Chondrocyte (in vitro differentiated cells): ENCODE measurements around the gene CCDC6. TPM values are rescaled to one million over a fixed set of nuclear protein-coding genes. Genes with fewer than 3 reads are reported as not detected.

Experiments
- DNase-seq: peaks from one replicate; pipeline ENCODE4 v3.0.0; 2021; ENCODE audit warnings: mixed read lengths, low spot score
- H3K27ac Mint-ChIP-seq: one replicate; pipeline ENCODE4 v1.8.0; 2021; ENCODE audit warnings: mild to moderate bottlenecking, moderate library complexity, mixed read lengths; ENCODE audit not compliant: unreplicated experiment
- H3K27me3 Mint-ChIP-seq: 2 replicates; pipeline ENCODE4 v1.8.0; 2021; ENCODE audit warnings: low read depth, mixed read lengths
- H3K36me3 Mint-ChIP-seq: 2 replicates; pipeline ENCODE4 v1.8.0; 2021; ENCODE audit warnings: low read depth, mixed read lengths
- H3K4me1 Mint-ChIP-seq: 2 replicates; pipeline ENCODE4 v1.8.0; 2021; ENCODE audit warnings: low read depth, mild to moderate bottlenecking, mixed read lengths
- H3K4me3 Mint-ChIP-seq: one replicate; pipeline ENCODE4 v1.8.0; 2021; ENCODE audit warnings: mild to moderate bottlenecking, moderate library complexity, mixed read lengths; ENCODE audit not compliant: unreplicated experiment
- H3K9me3 Mint-ChIP-seq: 2 replicates; pipeline ENCODE4 v1.8.0; 2021; ENCODE audit warnings: low read depth, mixed read lengths
- CTCF ChIP-seq: fragments of 200-600 bp; sonication (generic); IDR thresholded peaks from 2 replicates; pipeline ENCODE4 v1.5.0; 2021; ENCODE audit warnings: antibody characterized with exemption, mild to moderate bottlenecking, moderate library complexity
- total RNA-seq: library from RNA; stranded (reverse); gene quantifications from 3 replicates; pipeline ENCODE4 v1.2.1, GENCODE V29; 2021

CCDC6 gene
- total RNA-seq, 1 donor from 2014 or later, result 59.3 TPM

- H3K27me3 Mint-ChIP-seq, result no peaks in the 10 kb centered on the region
- DNase-seq, result no peak
- H3K27ac Mint-ChIP-seq, result no peak overlapping the region
- no peaks in the 10 kb centered on the region for H3K9me3 Mint-ChIP-seq
- peaks cover 22% of the 10 kb centered on the region for H3K4me1 Mint-ChIP-seq
- H3K4me3 Mint-ChIP-seq, result no peak overlapping the region
- no peaks in the 10 kb centered on the region for H3K36me3 Mint-ChIP-seq
- no peak for TF ChIP-seq CTCF
These were observed 26.2 kb downstream of the CCDC6 start for GRCh38 chr10:59880019-59880717.

- DNase-seq, result no peak
- H3K4me3 Mint-ChIP-seq, result no peak overlapping the region
- no peaks in the 10 kb centered on the region for H3K27me3 Mint-ChIP-seq
- no peaks in the 10 kb centered on the region for H3K36me3 Mint-ChIP-seq
- no peak for TF ChIP-seq CTCF
- no peak overlapping the region for H3K27ac Mint-ChIP-seq
- peaks cover 26% of the 10 kb centered on the region for H3K4me1 Mint-ChIP-seq
- H3K9me3 Mint-ChIP-seq, result no peaks in the 10 kb centered on the region
These were observed 26.9 kb downstream of the CCDC6 start for GRCh38 chr10:59879363-59879913.

- no peak for TF ChIP-seq CTCF
- peaks cover 31% of the 10 kb centered on the region for H3K4me1 Mint-ChIP-seq
- no peak for DNase-seq
- no peaks in the 10 kb centered on the region for H3K36me3 Mint-ChIP-seq
- no peak overlapping the region for H3K4me3 Mint-ChIP-seq
- H3K9me3 Mint-ChIP-seq, result no peaks in the 10 kb centered on the region
- H3K27ac Mint-ChIP-seq, result no peak overlapping the region
- no peaks in the 10 kb centered on the region for H3K27me3 Mint-ChIP-seq
These were observed 27.4 kb downstream of the CCDC6 start for GRCh38 chr10:59878915-59879314.

- no peaks in the 10 kb centered on the region for H3K27me3 Mint-ChIP-seq
- peak overlapping the region; percentile 28 for H3K27ac Mint-ChIP-seq
- no peaks in the 10 kb centered on the region for H3K36me3 Mint-ChIP-seq
- no peaks in the 10 kb centered on the region for H3K9me3 Mint-ChIP-seq
- H3K4me3 Mint-ChIP-seq, result no peak overlapping the region
- peaks cover 37% of the 10 kb centered on the region for H3K4me1 Mint-ChIP-seq
- DNase-seq, result no peak
- TF ChIP-seq CTCF, result no peak
These were observed 28.1 kb downstream of the CCDC6 start for GRCh38 chr10:59878289-59878688.

GRCh38 chr10:59877191-59877671, 29.1 kb downstream of the CCDC6 start:
- peaks cover 48% of the 10 kb centered on the region for H3K4me1 Mint-ChIP-seq
- no peak for DNase-seq
- no peak for TF ChIP-seq CTCF

More at GRCh38 chr10:59877191-59877671, 29.1 kb downstream of the CCDC6 start:
- Mint-ChIP-seq H3K27ac (peak overlapping the region; percentile 14), H3K4me3 (no peak overlapping the region), H3K9me3 (no peaks in the 10 kb centered on the region), H3K27me3 (no peaks in the 10 kb centered on the region), H3K36me3 (no peaks in the 10 kb centered on the region)
